OCI-M1 (cell line): ENCODE results near the gene CISH.

Source experiments
- DNase-seq: peaks from one replicate; lab custom pipeline; 2025; lab: John Stamatoyannopoulos, UW

The CISH gene

GRCh38 chr3:50571486-50571885 lies 40.1 kb downstream of the CISH start:
- no peak for DNase-seq

- no peak for DNase-seq
Measured at GRCh38 chr3:50570508-50571279, 40.9 kb downstream of the CISH start.

- DNase-seq: peak; percentile 94
Measured at GRCh38 chr3:50568947-50569749, 42.4 kb downstream of the CISH start, which contains the start of gene HEMK1. Gene HEMK1, plus strand, starts transcription at chr3:50569522. Its CDS starts 1,583 bp downstream, at chr3:50571105.

GRCh38 chr3:50567386-50568167 lies 44.0 kb downstream of the CISH start, which contains the start of gene C3orf18:
Gene C3orf18, minus strand, starts transcription at chr3:50567747. Its CDS starts 2,048 bp downstream, at chr3:50565699.
- DNase-seq: peak; percentile 82

- peak; percentile 27 for DNase-seq
Measured at GRCh38 chr3:50567011-50567385, 44.6 kb downstream of the CISH start.

- no peak for DNase-seq
Measured at GRCh38 chr3:50564321-50564720, 47.3 kb downstream of the CISH start.

GRCh38 chr3:50563867-50564266 lies 47.7 kb downstream of the CISH start:
- DNase-seq: no peak

GRCh38 chr3:50562861-50563260 lies 48.7 kb downstream of the CISH start:
- no peak for DNase-seq

GRCh38 chr3:50559702-50560101 lies 51.9 kb downstream of the CISH start:
- DNase-seq: no peak

- DNase-seq: no peak
Measured at GRCh38 chr3:50557915-50558314, 53.7 kb downstream of the CISH start.

GRCh38 chr3:50557106-50557505 lies 54.5 kb downstream of the CISH start:
- DNase-seq: no peak
